ENCODE results near the gene CHCHD6. TPM values are rescaled to one million over a fixed set of nuclear protein-coding genes. Genes with fewer than 3 reads are reported as not detected.
A peak's percentile ranks its signal among the peaks of the same experiment; 100 is the strongest.
"Not testable (repeated sequence)": the region's sequence is repeated elsewhere in the genome, so short reads cannot be mapped to it uniquely, and the experiment has no call there.

CHCHD6 gene
- total RNA-seq, 2 donors from 2014 or later: 23.6 to 34.4 TPM

DNA sequence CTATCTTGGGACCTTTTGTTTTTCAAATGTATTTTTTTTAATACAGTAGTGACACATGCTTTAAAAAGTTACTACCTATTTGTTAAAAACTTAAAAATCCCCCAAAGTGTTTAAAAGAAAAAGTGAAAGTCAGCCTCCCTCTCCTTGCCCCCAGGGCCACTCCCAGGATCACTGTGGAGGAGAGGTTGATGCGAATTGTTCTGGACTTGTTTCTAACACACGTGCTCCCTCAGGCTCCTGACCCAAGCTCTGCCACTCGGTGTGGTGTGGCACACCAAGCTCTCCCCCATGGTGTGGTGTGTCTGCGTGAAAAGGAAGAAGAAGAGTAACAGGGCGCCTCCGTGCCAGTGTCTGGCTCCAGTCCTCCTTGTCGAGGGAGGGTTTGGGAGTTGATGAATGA, 93.5 kb downstream of the CHCHD6 start:
- H3K36me3 Mint-ChIP-seq (ENCODE audit: low read depth): peaks cover 44% of the 10 kb centered on the region
- no peaks in the 10 kb centered on the region for H3K27me3 ChIP-seq (ENCODE audit: control insufficient read depth, insufficient read depth, low read length, poor library complexity, severe bottlenecking)
- H3K9me3 ChIP-seq (ENCODE audit: control insufficient read depth, low read length): peaks cover 47% of the 10 kb centered on the region
- H3K4me1 ChIP-seq (ENCODE audit: control insufficient read depth, insufficient read depth, low read length): no peaks in the 10 kb centered on the region
- no peaks in the 10 kb centered on the region for H3K4me1 Mint-ChIP-seq
- no peak overlapping the region for H3K4me3 Mint-ChIP-seq
- H3K27ac Mint-ChIP-seq: no peak overlapping the region
- no peak overlapping the region for H3K27ac ChIP-seq (ENCODE audit: low read depth, low read length)
- 86 to 91% methylated on average over 1 to 7 of the region's 7 CpGs for WGBS, 2 experiments (ENCODE audit: insufficient coverage in 1 of 2, insufficient read length in 1 of 2)
- peaks cover 41% of the 10 kb centered on the region for H3K9me3 Mint-ChIP-seq
- H3K36me3 ChIP-seq (ENCODE audit: control insufficient read depth, insufficient read depth, low read length): no peaks in the 10 kb centered on the region
- no peak overlapping the region for H3K9ac ChIP-seq (ENCODE audit: extremely low read depth, low read length, poor library complexity, severe bottlenecking)
- TF ChIP-seq, protein P1, sequence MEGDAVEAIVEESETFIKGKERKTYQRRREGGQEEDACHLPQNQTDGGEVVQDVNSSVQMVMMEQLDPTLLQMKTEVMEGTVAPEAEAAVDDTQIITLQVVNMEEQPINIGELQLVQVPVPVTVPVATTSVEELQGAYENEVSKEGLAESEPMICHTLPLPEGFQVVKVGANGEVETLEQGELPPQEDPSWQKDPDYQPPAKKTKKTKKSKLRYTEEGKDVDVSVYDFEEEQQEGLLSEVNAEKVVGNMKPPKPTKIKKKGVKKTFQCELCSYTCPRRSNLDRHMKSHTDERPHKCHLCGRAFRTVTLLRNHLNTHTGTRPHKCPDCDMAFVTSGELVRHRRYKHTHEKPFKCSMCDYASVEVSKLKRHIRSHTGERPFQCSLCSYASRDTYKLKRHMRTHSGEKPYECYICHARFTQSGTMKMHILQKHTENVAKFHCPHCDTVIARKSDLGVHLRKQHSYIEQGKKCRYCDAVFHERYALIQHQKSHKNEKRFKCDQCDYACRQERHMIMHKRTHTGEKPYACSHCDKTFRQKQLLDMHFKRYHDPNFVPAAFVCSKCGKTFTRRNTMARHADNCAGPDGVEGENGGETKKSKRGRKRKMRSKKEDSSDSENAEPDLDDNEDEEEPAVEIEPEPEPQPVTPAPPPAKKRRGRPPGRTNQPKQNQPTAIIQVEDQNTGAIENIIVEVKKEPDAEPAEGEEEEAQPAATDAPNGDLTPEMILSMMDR (conservative IDR thresholded peaks at IDR 0.05): no peak
- H3K27me3 Mint-ChIP-seq (ENCODE audit: insufficient read depth): peaks cover 5% of the 10 kb centered on the region
- no peak for DNase-seq
- H3K4me3 ChIP-seq (ENCODE audit: low read length): no peak overlapping the region

DNA sequence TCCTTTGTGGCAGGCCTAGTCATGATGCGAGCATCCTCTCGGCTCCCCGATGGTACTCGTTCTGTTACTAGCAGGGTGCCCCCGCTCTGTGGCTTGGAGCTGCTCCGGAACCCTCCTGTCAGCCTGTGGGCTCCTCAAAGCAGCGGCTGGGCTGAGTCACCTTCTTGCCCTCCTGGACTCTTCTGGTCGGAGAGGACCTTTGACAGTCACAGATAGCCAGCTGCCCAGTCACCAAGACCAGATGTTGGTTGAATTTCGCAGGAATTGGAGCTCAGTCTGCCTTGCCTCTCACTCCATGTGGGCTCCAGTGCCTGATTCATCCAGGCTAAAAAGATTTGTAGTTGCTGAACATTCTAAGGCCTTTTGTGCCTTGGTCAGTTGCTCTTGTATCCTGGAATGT, 94.5 kb downstream of the CHCHD6 start:
- WGBS, 2 experiments (ENCODE audit: insufficient coverage in 1 of 2, insufficient read length in 1 of 2): 92 to 98% methylated on average over 4 to 9 of the region's 9 CpGs
- TF ChIP-seq, protein P1 (conservative IDR thresholded peaks at IDR 0.05): no peak
- no peak overlapping the region for H3K4me3 ChIP-seq (ENCODE audit: low read length)
- H3K27me3 ChIP-seq (ENCODE audit: control insufficient read depth, insufficient read depth, low read length, poor library complexity, severe bottlenecking): no peaks in the 10 kb centered on the region
- H3K36me3 ChIP-seq (ENCODE audit: control insufficient read depth, insufficient read depth, low read length): no peaks in the 10 kb centered on the region
- Mint-ChIP-seq H3K27ac (no peak overlapping the region), H3K9me3 (peaks cover 42% of the 10 kb centered on the region), H3K27me3 (ENCODE audit: insufficient read depth) (peaks cover 5% of the 10 kb centered on the region), H3K4me1 (no peaks in the 10 kb centered on the region), H3K4me3 (no peak overlapping the region), H3K36me3 (ENCODE audit: low read depth) (peaks cover 43% of the 10 kb centered on the region)
- H3K9me3 ChIP-seq (ENCODE audit: control insufficient read depth, low read length): peaks cover 42% of the 10 kb centered on the region
- DNase-seq: peak; percentile 35
- H3K4me1 ChIP-seq (ENCODE audit: control insufficient read depth, insufficient read depth, low read length): no peaks in the 10 kb centered on the region
- H3K9ac ChIP-seq (ENCODE audit: extremely low read depth, low read length, poor library complexity, severe bottlenecking): no peak overlapping the region
- H3K27ac ChIP-seq (ENCODE audit: low read depth, low read length): no peak overlapping the region

DNA sequence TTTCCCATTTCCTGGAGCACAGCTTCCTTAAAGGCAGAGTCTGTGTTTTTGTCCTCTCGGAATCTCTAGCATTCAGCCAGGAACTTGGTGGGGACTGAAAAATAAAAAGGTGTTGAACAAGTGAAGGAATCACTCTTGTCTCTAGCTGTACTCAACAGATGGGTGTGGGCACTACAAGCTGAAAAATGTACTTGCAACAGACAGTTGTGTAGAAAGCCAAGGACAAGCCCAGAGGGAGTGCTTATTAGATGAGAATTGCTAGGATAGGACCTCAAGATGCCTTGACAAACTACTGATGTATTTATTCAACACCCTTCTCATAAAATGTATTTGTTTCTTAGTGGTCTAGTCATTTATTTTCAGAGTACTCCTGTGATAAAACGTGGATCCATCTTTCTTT, 95.1 kb downstream of the CHCHD6 start:
- no peaks in the 10 kb centered on the region for H3K4me1 ChIP-seq (ENCODE audit: control insufficient read depth, insufficient read depth, low read length)
- Mint-ChIP-seq H3K27ac (no peak overlapping the region), H3K4me3 (no peak overlapping the region), H3K4me1 (no peaks in the 10 kb centered on the region), H3K9me3 (peaks cover 43% of the 10 kb centered on the region), H3K27me3 (ENCODE audit: insufficient read depth) (peaks cover 5% of the 10 kb centered on the region), H3K36me3 (ENCODE audit: low read depth) (peaks cover 43% of the 10 kb centered on the region)
- no peak for DNase-seq
- H3K36me3 ChIP-seq (ENCODE audit: control insufficient read depth, insufficient read depth, low read length): no peaks in the 10 kb centered on the region
- TF ChIP-seq, protein P1 (conservative IDR thresholded peaks at IDR 0.05): no peak
- no peak overlapping the region for H3K27ac ChIP-seq (ENCODE audit: low read depth, low read length)
- 92 to 100% methylated on average over 2 of the region's 2 CpGs for WGBS, 2 experiments (ENCODE audit: insufficient coverage in 1 of 2, insufficient read length in 1 of 2)
- H3K27me3 ChIP-seq (ENCODE audit: control insufficient read depth, insufficient read depth, low read length, poor library complexity, severe bottlenecking): no peaks in the 10 kb centered on the region
- peaks cover 40% of the 10 kb centered on the region for H3K9me3 ChIP-seq (ENCODE audit: control insufficient read depth, low read length)
- H3K4me3 ChIP-seq (ENCODE audit: low read length): peak overlapping the region; percentile 44
- no peak overlapping the region for H3K9ac ChIP-seq (ENCODE audit: extremely low read depth, low read length, poor library complexity, severe bottlenecking)

DNA sequence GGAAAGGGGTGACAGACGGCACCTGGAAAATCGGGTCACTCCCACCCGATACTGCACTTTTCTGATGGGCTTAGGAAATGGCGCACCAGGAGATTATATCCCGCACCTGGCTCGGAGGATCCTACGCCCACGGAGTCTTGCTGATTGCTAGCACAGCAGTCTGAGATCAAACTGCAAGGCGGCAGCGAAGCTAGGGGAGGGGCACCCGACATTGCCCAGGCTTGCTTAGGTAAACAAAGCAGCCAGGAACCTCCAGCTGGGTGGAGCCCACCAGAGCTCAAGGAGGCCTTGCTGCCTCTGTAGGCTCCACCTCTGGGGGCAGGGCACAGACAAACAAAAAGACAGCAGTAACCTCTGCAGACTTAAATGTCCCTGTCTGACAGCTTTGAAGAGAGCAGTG, 97.3 kb downstream of the CHCHD6 start:
- not testable (repeated sequence) for DNase-seq; H3K4me1 Mint-ChIP-seq; H3K27ac ChIP-seq (ENCODE audit: low read depth, low read length); H3K27me3 Mint-ChIP-seq (ENCODE audit: insufficient read depth); H3K4me1 ChIP-seq (ENCODE audit: control insufficient read depth, insufficient read depth, low read length); H3K9ac ChIP-seq (ENCODE audit: extremely low read depth, low read length, poor library complexity, severe bottlenecking); H3K27me3 ChIP-seq (ENCODE audit: control insufficient read depth, insufficient read depth, low read length, poor library complexity, severe bottlenecking); H3K27ac Mint-ChIP-seq; H3K4me3 Mint-ChIP-seq; H3K36me3 ChIP-seq (ENCODE audit: control insufficient read depth, insufficient read depth, low read length); H3K4me3 ChIP-seq (ENCODE audit: low read length)
- H3K36me3 Mint-ChIP-seq (ENCODE audit: low read depth): peaks cover 43% of the 10 kb centered on the region
- 96 to 98% methylated on average over 7 to 11 of the region's 11 CpGs for WGBS, 2 experiments (ENCODE audit: insufficient coverage in 1 of 2, insufficient read length in 1 of 2)
- H3K9me3 Mint-ChIP-seq: peaks cover 45% of the 10 kb centered on the region
- H3K9me3 ChIP-seq (ENCODE audit: control insufficient read depth, low read length): peaks cover 43% of the 10 kb centered on the region
